HG03558 (cell line): Measurements from ENCODE around the gene FBF1.
A peak's percentile ranks its signal among the peaks of the same experiment; 100 is the strongest.

Experiments
- ATAC-seq: cut with Tn5 transposase; IDR thresholded peaks from one replicate; pipeline ENCODE4 v1.9.1; 2021; ENCODE audit warnings: moderate number of reproducible peaks; ENCODE audit not compliant: unreplicated experiment; ENCODE audit errors: extremely low read depth

The FBF1 gene

DNA sequence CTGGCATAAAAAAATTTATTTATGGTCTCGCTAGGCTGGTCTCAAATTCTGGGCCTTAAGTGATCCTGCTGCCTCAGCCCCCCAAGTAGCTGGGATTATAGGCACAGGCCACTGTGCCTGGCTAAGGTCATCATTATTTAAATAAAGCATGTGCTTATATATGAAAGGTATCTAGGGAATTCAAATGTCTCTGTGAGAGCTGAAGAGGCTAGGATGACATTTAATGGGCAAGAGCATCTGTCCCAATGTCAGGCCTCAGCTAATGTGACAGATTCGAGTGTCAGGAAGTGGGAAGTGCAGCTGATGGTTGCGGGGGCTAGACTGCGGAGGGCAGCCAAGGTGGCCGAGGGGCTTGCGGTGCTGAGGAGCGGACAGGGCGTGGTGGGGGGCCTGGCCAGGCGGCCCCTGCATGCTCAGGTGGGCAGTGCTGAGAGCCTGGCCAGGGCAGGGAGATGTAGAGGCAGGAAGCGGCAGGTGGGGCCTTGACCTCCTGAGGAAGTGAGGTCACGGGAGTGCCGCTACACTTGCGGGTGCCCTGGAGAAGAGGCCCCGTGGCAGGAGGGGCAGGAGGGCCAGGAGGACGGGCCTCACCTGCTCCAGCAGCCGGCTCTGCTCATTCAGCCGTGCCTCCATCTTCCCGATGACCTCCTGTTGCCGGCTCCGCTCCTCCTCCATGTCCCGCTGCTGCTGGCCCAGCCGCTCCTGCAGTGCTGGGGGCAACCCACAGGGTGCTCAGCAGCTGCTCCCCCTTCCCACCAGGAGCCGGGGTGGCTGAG is 23.5 kb downstream of the FBF1 start:
- ATAC-seq, result no peak

DNA sequence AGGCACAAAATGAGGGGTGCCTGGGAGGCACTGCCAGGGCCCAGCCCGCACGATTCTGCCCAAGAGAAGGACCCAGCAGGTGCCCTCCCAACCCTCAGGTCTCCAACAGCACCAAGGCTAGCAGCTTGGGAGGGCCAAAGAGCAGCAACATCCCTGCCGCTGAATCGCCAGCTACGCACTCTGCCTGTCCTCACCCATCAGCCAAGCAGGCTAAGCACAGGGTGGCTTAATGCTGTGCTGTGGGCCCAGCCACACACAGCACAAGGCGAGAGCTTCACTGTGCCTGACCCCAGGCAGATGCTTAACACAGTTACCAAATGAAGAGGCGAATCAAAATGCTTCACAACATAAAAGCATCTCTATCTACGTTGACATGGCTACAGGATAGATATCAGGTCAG is 25.6 kb downstream of the FBF1 start:
- no peak for ATAC-seq

DNA sequence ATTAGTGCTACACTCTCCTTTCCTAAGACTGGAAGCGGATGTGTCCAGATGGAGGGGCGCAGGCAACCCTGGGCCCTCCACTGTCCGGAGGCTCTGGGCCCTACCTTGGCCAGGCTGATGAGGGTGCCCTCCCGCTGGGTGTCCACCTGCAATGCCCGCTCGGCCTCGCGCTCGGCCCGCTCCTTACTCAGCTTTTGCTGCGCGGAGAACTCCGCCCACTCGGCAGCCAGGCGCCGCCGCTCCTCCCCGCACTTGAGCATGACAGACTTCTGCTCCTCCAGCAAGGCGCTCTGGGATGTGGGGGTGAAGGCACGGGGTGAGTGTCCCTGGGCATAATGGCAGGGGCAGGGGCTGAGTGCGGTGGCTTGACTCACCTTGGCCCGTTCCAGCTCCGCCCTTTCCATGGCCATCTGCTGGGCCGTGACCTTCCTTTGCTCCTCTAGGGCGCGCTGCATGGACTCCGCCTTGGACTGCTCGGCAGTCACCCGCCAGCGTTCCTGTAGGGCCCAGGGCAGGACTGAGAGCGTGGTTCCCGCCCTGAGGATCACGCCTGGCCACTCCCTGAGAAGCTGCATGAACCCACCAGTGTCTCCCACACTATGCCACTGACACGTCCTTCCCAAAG is 26.1 kb downstream of the FBF1 start:
- no peak for ATAC-seq

- no peak for ATAC-seq
Measured at GRCh38 chr17:75913537-75914210, 27.2 kb downstream of the FBF1 start.

- ATAC-seq, result no peak
Measured at GRCh38 chr17:75910699-75911098, 30.1 kb downstream of the FBF1 start.

DNA sequence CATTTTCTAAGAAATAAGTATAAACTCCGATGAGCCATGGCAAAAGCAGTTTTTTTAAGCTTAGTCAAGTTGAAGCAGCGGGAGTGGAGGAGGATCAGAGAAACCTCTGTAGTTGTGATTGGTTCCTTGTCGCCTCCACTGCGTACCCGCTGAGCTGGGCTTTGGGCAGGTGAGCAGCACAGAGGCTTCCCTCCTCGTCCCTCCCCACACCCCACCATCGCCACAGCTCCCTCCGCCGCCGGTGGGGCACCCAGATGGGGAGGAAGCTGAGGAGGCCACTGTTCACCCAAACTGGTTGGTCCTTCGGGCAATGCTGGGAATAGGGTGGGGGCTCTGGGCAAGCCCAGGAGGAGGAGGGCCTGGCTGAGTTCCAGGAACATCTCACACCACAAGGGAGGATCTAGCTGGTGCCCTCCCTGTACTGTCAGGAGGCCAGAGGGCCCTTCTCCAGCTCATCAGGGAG is 31.0 kb downstream of the FBF1 start:
- ATAC-seq, result no peak

DNA sequence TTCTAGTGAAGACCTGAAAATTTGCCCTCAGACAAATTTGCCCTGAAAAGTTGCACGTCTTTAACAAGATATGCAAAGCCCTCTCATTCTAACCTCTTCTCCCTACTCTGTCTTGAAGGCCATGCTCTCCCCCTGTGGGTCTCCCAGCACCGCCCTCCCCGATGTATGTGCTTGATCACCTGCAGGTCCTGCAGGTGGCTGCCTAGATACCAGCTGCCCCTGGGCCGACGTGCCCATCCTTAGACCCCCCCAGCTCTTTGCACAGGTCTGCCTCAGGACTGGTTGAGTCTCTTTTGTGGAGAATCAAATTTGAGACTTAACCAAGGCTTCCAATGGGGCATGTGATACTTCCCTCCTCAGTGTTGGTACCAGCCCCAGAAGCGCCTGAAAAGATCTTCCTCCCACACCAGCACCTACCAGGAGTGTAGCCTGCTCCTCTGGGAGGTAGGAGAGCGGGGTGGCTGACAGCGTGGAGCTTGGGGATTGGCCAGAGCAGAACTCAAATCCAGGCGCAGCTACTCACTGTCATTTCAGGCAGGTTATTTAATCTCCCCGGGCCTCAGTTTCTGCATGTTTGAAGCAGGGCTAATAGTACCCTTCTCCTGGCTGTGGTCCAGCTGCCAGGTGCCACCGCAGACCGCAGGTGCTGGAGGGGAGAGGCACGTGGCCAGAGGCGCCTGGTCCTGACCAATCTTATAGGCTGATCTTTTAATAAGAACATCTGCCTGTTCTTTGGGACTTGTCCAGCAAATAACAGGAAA is 31.6 kb downstream of the FBF1 start:
- no peak for ATAC-seq

GRCh38 chr17:75908201-75908600 is 32.6 kb downstream of the FBF1 start:
- ATAC-seq, result no peak

GRCh38 chr17:75906143-75906884 is 34.5 kb downstream of the FBF1 start:
- ATAC-seq, result no peak

DNA sequence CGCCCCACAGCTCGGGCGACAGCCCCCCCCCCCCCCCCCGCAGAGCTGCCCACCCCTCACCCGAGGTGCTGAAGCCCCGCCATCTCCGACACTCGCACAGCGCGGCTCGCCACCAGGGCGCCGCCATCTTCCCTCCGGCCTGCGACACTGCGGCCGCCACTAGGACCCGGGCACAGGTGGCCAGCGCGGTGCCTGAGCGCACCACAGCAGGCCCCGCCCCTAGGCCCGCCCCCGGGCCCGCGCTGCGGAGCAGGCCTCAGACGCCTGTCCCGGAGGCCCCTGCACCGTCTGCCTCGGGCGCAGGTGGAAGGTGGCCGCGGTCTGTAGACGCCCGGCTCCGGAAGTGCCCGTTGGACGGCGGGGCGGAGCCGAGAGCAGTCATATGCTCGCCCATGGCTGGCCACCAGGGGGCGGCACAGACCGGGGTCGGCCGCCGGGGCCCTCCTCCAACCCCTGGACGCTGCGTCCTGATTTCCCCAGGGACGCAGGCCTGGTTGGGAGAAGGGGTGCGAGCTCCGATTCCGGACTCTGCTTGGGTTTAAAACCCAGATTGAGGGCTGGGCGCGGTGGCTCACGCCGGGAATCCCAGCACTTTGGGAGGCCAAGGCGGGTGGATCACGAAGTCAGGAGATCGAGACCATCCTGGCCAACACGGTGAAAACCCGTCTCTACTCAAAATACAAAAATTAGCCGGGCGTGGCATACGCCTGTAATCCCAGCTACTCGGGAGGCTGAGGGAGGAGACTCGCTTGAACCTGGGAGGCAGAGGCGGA is 35.9 kb downstream of the FBF1 start, which contains the start of gene MRPL38:
Gene MRPL38, minus strand, starts transcription at position 136 of the 773 bp plus-strand sequence. Its CDS starts 9 bp downstream, at position 127.
- peak; percentile 81 for ATAC-seq

GRCh38 chr17:75902406-75902805 is 38.4 kb downstream of the FBF1 start:
- no peak for ATAC-seq

GRCh38 chr17:75901727-75902126 is 39.1 kb downstream of the FBF1 start:
- no peak for ATAC-seq

DNA sequence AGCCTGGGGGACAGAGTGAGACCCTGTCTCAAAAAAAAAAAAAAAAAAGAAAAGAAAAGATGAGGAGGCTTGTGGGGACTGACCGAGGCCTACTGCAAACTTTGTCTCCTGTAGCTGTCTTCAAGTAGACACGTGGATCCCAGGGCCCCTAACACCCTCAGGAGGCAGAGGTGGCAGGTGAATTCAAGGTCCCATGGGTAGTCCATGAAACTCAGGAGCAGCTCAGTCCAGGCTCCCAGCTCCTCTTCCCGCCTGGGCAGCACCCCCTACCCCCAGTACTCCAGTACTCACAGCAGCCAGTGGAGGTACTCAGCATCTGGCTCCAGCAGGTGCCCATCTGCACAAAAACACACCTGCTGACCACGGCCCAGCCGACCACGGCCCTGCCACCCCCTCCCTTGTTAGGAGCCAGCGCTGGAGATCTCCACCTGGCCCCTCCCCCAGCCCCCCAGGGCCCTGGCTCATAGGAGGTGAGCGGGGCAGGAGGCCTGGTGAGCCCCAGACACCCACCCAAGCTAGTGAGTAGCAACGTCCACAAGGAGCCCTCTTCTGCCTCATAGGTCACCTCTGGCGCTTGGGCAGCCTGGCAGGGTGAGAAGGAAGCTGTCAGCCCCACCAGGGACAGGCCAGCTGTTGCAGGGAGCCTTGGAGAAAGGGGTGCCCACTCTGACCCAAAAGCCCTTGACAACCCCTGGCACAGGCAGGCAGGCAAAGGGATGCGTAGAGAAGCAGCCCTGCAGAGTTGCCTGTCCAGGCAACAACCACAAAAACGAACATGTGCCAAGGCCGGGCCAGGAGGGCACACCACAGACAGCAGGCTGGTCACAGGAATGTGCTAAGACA is 39.9 kb downstream of the FBF1 start:
- no peak for ATAC-seq

DNA sequence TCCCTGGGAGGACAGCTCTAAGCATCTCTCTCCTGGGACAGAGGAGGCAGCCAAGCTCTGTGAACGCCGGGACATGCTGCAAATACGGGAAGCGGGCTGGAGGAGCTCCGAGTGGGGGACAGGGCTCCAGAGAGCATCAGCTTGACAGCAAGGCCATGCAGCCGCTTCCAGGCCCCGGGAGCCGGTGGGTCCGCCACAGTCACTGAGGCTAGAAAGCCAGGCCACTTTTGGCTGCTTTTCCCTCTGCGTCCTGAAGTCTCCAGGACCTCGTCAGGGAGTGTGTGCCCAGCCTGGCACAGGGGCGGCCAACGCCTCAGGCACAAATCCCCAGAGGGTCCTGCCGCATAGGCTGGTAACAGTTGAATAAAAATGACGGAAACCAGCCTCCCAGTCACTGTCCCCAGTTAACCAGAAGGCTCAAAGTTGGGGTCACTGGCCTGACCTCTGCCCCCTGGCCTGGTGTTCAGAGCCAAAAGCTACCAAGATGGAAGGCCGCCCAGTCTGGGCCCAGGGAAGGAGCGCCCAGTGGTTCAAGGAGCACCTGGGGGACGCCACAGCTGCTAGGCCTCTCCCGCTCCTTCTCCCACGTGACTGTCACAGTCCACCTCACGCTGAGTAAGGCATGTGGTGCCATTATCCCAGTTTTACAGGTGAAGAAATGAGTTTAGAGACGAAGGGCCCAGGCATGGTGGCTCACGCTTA is 40.9 kb downstream of the FBF1 start:
- ATAC-seq, result no peak

GRCh38 chr17:75899353-75899752 is 41.5 kb downstream of the FBF1 start:
- ATAC-seq, result no peak

- no peak for ATAC-seq
Measured at GRCh38 chr17:75898791-75899190, 42.1 kb downstream of the FBF1 start.

GRCh38 chr17:75898065-75898464 is 42.8 kb downstream of the FBF1 start:
- ATAC-seq, result no peak
